GM23338 (cell line): Measurements from ENCODE around the gene CDKN2AIPNL. TPM values are rescaled to one million over a fixed set of nuclear protein-coding genes. Genes with fewer than 3 reads are reported as not detected.

Experiments used
- EZH2phosphoT487 ChIP-seq: fragments of 200-600 bp; sonication (generic); IDR thresholded peaks from one replicate; pipeline ENCODE4 v1.8.1; 2018; ENCODE audit warnings: antibody characterized with exemption; ENCODE audit not compliant: unreplicated experiment
- JUNB ChIP-seq: IDR thresholded peaks from one replicate; pipeline ENCODE4 v1.6.1; 2016; ENCODE audit warnings: antibody characterized with exemption; ENCODE audit not compliant: unreplicated experiment
- NANOG ChIP-seq: IDR thresholded peaks from 2 replicates; pipeline ENCODE4 v1.6.1; 2016; ENCODE audit warnings: antibody characterized with exemption, borderline replicate concordance
- POLR2AphosphoS5 ChIP-seq: IDR thresholded peaks from 2 replicates; pipeline ENCODE4 v1.6.1; 2016; ENCODE audit warnings: antibody characterized with exemption, low read depth
- polyA plus RNA-seq: library from polyadenylated mRNA; unstranded; fragments of >200 nt; fragmentation: Nextera tagmentation; extraction: Ambion mirVana; gene quantifications from 2 replicates; pipeline ENCODE4 v1.2.1, GENCODE V29; 2016
- total RNA-seq: library from RNA; depleted of rRNA; stranded (reverse); fragments of >200 nt; shearing (Covaris generic); gene quantifications from 2 replicates; pipeline ENCODE4 v1.2.3, GENCODE V29; 2014
- TF ChIP-seq, protein P1 (sequence below): fragments of 250-450 bp; sonication (Bioruptor Pico); IDR thresholded peaks from 2 replicates; pipeline ENCODE4 v1.5.0; 2020; ENCODE audit warnings: mild to moderate bottlenecking, moderate library complexity
- TF ChIP-seq, protein P2 (sequence below), 2 experiments: fragments of 200-600 bp in 1 of 2; sonication (generic) in 1 of 2; conservative IDR thresholded peaks; 2 replicates each; pipeline versions ENCODE4 v1.5.1 to v1.6.1; 2016 to 2017; ENCODE audit warnings: antibody characterized with exemption in 2 of 2, low read depth in 2 of 2, mild to moderate bottlenecking in 2 of 2, moderate library complexity in 1 of 2
- TF ChIP-seq, protein P3 (sequence below): IDR thresholded peaks from 2 replicates; pipeline ENCODE4 v1.6.1; 2016; ENCODE audit warnings: antibody characterized with exemption

The CDKN2AIPNL gene
- total and polyA plus RNA-seq, 2 experiments from 2014 or later: 53.5 to 79.5 TPM

DNA sequence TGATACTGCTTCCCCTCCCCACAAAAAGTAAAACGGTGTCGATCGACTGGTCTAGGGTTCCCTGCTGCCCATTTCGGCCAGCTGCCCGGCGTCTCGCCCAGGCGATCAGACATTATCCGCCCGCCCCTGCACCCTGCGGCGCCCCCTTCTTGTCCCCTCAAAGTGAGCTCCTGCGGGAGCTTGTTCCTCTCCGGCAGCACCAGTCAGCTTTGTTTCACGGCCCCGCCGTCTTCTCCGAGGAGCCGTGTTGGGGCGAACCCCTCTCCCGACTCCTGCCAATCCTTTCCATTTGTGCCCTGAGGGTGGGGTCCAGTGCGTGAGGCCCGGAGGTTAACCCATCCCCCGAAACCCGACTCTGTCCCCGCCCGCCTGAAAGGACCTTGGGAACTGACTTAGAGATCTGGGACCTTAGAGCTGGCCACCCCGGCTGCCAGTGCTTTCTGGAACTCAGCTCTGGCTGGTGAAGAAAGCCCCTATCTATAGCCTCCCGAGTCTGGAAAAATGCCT, 39.8 kb downstream of the CDKN2AIPNL start (continued):
- TF ChIP-seq, protein P1, sequence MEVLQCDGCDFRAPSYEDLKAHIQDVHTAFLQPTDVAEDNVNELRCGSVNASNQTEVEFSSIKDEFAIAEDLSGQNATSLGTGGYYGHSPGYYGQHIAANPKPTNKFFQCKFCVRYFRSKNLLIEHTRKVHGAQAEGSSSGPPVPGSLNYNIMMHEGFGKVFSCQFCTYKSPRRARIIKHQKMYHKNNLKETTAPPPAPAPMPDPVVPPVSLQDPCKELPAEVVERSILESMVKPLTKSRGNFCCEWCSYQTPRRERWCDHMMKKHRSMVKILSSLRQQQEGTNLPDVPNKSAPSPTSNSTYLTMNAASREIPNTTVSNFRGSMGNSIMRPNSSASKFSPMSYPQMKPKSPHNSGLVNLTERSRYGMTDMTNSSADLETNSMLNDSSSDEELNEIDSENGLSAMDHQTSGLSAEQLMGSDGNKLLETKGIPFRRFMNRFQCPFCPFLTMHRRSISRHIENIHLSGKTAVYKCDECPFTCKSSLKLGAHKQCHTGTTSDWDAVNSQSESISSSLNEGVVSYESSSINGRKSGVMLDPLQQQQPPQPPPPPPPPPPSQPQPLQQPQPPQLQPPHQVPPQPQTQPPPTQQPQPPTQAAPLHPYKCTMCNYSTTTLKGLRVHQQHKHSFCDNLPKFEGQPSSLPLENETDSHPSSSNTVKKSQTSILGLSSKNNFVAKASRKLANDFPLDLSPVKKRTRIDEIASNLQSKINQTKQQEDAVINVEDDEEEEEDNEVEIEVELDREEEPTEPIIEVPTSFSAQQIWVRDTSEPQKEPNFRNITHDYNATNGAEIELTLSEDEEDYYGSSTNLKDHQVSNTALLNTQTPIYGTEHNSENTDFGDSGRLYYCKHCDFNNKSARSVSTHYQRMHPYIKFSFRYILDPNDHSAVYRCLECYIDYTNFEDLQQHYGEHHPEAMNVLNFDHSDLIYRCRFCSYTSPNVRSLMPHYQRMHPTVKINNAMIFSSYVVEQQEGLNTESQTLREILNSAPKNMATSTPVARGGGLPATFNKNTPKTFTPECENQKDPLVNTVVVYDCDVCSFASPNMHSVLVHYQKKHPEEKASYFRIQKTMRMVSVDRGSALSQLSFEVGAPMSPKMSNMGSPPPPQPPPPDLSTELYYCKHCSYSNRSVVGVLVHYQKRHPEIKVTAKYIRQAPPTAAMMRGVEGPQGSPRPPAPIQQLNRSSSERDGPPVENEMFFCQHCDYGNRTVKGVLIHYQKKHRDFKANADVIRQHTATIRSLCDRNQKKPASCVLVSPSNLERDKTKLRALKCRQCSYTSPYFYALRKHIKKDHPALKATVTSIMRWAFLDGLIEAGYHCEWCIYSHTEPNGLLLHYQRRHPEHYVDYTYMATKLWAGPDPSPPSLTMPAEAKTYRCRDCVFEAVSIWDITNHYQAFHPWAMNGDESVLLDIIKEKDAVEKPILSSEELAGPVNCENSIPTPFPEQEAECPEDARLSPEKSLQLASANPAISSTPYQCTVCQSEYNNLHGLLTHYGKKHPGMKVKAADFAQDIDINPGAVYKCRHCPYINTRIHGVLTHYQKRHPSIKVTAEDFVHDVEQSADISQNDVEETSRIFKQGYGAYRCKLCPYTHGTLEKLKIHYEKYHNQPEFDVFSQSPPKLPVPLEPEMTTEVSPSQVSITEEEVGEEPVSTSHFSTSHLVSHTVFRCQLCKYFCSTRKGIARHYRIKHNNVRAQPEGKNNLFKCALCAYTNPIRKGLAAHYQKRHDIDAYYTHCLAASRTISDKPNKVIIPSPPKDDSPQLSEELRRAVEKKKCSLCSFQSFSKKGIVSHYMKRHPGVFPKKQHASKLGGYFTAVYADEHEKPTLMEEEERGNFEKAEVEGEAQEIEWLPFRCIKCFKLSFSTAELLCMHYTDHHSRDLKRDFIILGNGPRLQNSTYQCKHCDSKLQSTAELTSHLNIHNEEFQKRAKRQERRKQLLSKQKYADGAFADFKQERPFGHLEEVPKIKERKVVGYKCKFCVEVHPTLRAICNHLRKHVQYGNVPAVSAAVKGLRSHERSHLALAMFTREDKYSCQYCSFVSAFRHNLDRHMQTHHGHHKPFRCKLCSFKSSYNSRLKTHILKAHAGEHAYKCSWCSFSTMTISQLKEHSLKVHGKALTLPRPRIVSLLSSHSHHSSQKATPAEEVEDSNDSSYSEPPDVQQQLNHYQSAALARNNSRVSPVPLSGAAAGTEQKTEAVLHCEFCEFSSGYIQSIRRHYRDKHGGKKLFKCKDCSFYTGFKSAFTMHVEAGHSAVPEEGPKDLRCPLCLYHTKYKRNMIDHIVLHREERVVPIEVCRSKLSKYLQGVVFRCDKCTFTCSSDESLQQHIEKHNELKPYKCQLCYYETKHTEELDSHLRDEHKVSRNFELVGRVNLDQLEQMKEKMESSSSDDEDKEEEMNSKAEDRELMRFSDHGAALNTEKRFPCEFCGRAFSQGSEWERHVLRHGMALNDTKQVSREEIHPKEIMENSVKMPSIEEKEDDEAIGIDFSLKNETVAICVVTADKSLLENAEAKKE (CRISPR knock-in tag): no peak
- TF ChIP-seq POLR2AphosphoS5 (no peak), NANOG (no peak), EZH2phosphoT487 (no peak), JUNB (no peak)
- TF ChIP-seq, protein P2, sequence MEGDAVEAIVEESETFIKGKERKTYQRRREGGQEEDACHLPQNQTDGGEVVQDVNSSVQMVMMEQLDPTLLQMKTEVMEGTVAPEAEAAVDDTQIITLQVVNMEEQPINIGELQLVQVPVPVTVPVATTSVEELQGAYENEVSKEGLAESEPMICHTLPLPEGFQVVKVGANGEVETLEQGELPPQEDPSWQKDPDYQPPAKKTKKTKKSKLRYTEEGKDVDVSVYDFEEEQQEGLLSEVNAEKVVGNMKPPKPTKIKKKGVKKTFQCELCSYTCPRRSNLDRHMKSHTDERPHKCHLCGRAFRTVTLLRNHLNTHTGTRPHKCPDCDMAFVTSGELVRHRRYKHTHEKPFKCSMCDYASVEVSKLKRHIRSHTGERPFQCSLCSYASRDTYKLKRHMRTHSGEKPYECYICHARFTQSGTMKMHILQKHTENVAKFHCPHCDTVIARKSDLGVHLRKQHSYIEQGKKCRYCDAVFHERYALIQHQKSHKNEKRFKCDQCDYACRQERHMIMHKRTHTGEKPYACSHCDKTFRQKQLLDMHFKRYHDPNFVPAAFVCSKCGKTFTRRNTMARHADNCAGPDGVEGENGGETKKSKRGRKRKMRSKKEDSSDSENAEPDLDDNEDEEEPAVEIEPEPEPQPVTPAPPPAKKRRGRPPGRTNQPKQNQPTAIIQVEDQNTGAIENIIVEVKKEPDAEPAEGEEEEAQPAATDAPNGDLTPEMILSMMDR (conservative IDR thresholded peaks at IDR 0.05; ENCODE audit: low read depth in 2 of 2): no peak
- TF ChIP-seq, protein P3, sequence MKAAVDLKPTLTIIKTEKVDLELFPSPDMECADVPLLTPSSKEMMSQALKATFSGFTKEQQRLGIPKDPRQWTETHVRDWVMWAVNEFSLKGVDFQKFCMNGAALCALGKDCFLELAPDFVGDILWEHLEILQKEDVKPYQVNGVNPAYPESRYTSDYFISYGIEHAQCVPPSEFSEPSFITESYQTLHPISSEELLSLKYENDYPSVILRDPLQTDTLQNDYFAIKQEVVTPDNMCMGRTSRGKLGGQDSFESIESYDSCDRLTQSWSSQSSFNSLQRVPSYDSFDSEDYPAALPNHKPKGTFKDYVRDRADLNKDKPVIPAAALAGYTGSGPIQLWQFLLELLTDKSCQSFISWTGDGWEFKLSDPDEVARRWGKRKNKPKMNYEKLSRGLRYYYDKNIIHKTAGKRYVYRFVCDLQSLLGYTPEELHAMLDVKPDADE: no peak
